Muscle of back (tissue), 11 donors: ENCODE measurements around the gene TMEM127. TPM values are rescaled to one million over a fixed set of nuclear protein-coding genes. Genes with fewer than 3 reads are reported as not detected.

Source experiments
- DNase-seq, 3 donors: peaks; one replicate each; pipeline versions ENCODE4 v3.0.0 to v3.0.0-alpha.2; 2013
- polyA plus RNA-seq, 10 donors: library from polyadenylated mRNA; unstranded; fragments of 120-200 nt; gene quantifications; one replicate each; pipeline ENCODE4 v1.2.1, GENCODE V29; 2013; ENCODE audit not compliant: insufficient read length in 10 of 10

The TMEM127 gene
- polyA plus RNA-seq, 10 donors, result 23.7 to 31.1 (median 25.3) TPM

- no peak for DNase-seq
Measured at GRCh38 chr2:96207774-96208142, 58.0 kb downstream of the TMEM127 start.

GRCh38 chr2:96207073-96207773 lies 58.6 kb downstream of the TMEM127 start:
- DNase-seq, result no peak

GRCh38 chr2:96205888-96206287 lies 59.9 kb downstream of the TMEM127 start:
- no peak for DNase-seq

- peak in 1 of 3 donors; percentile 42 for DNase-seq
Measured at GRCh38 chr2:96204836-96205624, 60.8 kb downstream of the TMEM127 start.

- no peak for DNase-seq
Measured at GRCh38 chr2:96203130-96204028, 62.4 kb downstream of the TMEM127 start.

- DNase-seq, result no peak
Measured at GRCh38 chr2:96202152-96202854, 63.5 kb downstream of the TMEM127 start.

GRCh38 chr2:96201338-96201737 lies 64.5 kb downstream of the TMEM127 start:
- DNase-seq, result no peak

GRCh38 chr2:96198921-96199320 lies 66.9 kb downstream of the TMEM127 start:
- DNase-seq, result no peak

Other genes starting within 250 kb of the TMEM127 start
- 1 to 10 TPM; 2.2 to 9.0 (median 5.2) TPM for gene GPAT2, start 231.1 kb downstream of the TMEM127 start, polyA plus RNA-seq
- gene ADRA2B, start 149.4 kb downstream of the TMEM127 start, polyA plus RNA-seq, result 1 to 10 TPM; 1.9 to 3.8 (median 3.0) TPM
- gene ASTL, start 127.5 kb downstream of the TMEM127 start, polyA plus RNA-seq, result under 1 TPM in 5 of 10 donors, not detected in 5; 0.11 to 0.23 (median 0.18) TPM
- 10 to 100 TPM in 1 of 10 donors, 1 to 10 TPM in 9; 2.5 to 10.3 (median 4.4) TPM for gene DUSP2, start 120.6 kb downstream of the TMEM127 start, polyA plus RNA-seq
- 100 to 1,000 TPM in 6 of 10 donors, 10 to 100 TPM in 4; 82.6 to 152 (median 105) TPM for gene STARD7, start 57.2 kb downstream of the TMEM127 start, polyA plus RNA-seq
- gene CIAO1, start 228 bp upstream of the TMEM127 start, polyA plus RNA-seq, result 10 to 100 TPM; 32.5 to 49.9 (median 43.9) TPM
- 100 to 1,000 TPM in 2 of 10 donors, 10 to 100 TPM in 8; 78.0 to 108 (median 89.2) TPM for gene SNRNP200, start 39.5 kb upstream of the TMEM127 start, polyA plus RNA-seq
- 1 to 10 TPM; 2.3 to 6.0 (median 3.3) TPM for gene ITPRIPL1, start 59.3 kb upstream of the TMEM127 start, polyA plus RNA-seq
- gene NCAPH, start 69.8 kb upstream of the TMEM127 start, polyA plus RNA-seq, result 10 to 100 TPM in 4 of 10 donors, 1 to 10 TPM in 6; 7.0 to 17.9 (median 9.6) TPM
- gene NEURL3, start 239.4 kb upstream of the TMEM127 start, polyA plus RNA-seq, result under 1 TPM in 7 of 10 donors, not detected in 3; 0.09 to 0.39 (median 0.18) TPM